NCI-H226 (cell line): ENCODE data around the gene LONP2.

Source experiments
- DNase-seq: peaks from one replicate; pipeline ENCODE4 v3.0.0-alpha.2; 2015

Gene LONP2

GRCh38 chr16:48405907-48406306 is 161.8 kb downstream of the LONP2 start:
- DNase-seq: no peak
